Right hindlimb (tissue), 1 donor: ENCODE results near the gene SLC7A5.
A peak's percentile ranks its signal among the peaks of the same experiment; 100 is the strongest.
"Not testable (repeated sequence)": the region's sequence is repeated elsewhere in the genome, so short reads cannot be mapped to it uniquely, and the experiment has no call there.

Source experiments
- DNase-seq: peaks from one replicate; pipeline ENCODE4 v3.0.0-alpha.2; 2018

The SLC7A5 gene

DNA sequence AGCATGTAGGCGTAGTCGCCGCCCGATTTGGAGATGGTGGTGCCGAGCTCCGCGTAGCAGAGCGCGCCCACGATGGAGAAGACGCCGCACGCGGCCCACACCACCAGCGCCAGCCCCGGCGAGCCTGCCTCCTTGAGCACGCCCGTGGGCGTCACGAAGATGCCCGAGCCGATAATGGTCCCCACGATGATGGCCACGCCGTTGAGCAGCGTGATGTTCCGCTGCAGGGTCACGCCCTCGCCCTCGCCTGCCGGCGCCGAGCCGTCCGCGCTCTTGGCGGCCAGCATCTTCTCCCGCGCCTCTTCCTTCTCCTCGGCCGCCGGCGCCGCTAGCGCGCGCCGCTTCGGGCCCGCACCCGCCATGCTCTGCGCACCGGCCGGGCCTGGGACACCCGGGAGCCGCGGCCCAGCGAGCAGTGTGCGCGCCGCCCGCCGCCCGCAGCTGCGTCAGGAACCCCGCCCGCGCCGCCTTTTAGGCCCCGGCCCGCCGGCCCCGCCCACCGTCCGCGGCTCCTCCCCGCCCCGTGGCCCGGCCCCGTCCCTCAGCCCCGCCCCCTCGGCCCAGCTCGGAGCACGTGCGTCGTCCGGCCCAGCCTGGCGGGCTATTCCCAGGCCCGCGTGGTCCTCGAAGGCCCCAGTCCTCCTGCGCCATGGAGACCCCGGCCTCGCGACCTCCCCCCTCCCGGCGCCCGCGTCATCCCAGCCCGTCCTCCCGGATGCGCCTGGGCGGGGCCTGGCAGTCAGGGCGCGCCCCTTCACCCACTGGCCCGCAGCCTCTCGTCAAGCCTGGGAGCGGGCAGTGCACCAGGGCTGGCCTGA lies at the start of gene SLC7A5:
Gene SLC7A5, minus strand, starts transcription at position 447 of the 818 bp plus-strand sequence. Its CDS starts 85 bp downstream, at position 362.
- peak; percentile 84 for DNase-seq

DNA sequence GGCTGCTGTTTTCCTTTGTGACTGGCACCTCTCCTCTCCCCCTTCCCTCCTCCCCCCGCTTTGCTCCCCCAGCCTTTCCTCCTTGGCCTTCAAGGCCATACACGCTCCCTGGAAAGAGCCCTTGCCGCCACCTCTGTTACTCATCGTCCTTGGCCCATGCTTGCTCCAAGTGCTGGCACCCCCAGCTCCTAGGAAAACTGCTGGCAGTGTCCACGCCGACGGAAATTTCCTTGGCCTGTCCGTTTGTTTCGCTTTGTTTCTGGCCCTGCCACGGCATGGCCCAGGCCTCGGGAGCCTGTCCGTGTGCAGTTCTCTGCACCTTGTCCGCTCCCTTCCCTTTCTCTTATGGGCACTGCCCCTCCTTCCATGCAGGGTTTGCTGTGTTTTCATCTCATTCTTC lies 49.0 kb upstream of the SLC7A5 start:
- DNase-seq, result peak; percentile 66

DNA sequence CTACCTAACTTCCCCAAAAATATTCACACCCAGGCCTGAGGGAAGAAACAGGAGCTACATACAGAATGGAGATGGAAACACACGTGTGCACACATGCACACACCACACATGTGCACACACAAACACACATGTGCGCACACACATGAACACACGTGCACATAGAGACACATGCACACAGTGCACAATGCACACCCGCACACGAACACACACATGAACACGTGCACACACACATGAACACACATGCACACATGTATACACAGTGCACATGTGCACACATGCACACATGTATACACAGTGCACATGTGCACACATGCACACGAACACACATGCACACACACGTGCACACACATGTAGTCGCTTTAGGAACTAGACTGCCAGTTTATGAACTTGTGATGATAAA lies 48.2 kb upstream of the SLC7A5 start:
- no peak for DNase-seq

DNA sequence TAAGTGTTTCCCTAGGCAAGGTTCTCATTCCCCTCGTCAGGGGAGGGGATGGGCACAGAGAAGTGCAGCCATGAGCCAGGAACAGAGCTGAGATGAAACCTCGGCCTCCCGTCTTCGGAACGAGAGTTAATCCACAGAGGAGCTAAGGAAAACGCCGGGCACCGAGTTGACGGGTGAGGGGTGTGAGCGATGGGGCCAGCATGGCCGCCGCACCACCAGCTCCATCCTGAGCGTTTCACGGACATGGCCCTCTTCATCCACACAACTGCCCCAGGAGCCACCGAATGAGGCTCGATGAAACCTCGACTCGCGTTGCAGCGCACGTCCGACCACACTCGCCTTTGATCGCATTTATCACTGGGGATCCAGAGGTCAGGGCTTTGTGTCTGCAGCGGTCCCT lies 45.5 kb upstream of the SLC7A5 start:
- DNase-seq, result no peak

DNA sequence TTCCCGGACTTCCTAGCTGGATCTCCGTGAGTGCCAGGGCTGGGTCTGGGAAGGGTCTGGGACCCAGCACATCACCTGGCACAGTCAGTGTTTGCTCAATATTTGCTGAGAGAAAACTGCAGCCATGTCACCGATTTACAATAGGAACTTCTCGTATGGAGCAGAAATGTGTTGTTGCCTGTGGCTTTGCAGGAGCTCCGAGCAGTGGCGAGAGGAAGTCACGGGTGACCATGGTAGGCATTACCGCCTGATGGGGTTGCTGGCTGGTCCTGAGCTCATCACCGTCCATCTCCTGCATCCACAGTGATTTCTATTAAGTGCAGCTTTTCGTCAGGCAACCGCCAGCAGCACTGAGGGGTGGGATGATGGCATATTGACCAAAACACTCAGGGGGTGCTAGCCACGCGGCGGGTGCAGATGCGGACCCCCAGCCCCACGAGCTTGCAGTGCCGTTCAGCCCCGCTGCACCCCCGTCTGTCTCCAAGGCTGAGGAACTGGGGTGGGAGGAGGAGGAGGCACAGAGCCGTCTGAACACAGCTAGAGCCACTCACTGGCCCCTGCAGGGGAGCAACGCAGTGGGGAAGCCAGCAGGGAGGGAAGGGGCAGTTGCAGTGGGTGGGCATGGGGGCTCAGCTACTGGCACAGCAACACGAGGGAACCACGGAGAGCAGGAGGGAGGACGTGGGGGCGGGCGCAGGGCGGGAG lies 44.9 kb upstream of the SLC7A5 start:
- DNase-seq, result not testable (repeated sequence)

DNA sequence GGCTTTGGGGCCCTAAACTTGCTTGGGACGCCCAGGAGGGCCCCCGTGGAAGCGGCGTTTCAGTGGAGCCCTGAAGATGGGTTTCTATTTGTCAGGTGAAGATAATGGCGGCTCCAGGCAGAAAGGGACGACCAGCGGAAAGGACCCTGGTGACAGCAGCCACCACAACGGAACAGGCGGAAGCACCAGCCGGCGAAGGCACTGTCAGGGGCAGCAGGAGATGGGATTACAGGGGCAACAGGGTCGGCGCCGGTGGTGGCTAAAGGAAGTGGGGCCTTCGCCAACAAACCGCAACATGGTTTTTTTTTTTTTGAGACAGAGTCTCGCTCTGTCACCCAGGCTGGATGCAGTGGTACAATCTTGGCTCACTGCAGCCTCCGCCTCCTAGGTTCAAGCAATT lies 43.4 kb upstream of the SLC7A5 start:
- DNase-seq, result not testable (repeated sequence)

DNA sequence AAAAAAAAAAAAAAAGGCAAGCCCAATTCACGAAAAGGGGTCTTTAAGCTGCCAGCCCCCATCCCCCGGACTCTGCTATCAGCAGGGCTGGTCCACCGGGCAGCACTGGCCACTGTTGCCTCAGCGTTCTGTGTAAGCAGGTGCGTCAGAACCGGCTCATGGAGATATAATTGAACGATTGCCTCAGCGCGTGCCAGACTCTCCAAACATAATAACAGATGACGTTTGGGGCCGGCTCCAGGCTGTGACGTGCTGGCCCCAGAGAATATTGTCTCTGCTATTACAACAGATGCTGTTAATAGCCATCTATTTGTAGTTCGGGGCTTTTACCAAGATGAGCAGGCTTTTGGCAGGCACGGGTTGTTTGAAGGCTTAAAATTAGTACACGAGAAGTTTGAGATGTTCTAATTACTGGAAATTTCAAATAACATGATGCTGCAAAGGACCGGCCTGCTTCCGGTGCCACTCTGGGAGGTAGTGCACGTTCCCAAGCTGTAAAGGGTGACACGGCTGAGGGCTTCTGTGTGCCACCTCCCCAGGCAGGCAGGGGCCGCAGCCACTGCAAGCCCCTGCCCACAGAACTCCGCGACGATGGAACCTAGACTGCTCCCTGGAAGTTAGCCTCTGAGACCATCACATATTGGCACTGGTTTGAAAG lies 41.9 kb upstream of the SLC7A5 start:
- DNase-seq, result peak; percentile 84

DNA sequence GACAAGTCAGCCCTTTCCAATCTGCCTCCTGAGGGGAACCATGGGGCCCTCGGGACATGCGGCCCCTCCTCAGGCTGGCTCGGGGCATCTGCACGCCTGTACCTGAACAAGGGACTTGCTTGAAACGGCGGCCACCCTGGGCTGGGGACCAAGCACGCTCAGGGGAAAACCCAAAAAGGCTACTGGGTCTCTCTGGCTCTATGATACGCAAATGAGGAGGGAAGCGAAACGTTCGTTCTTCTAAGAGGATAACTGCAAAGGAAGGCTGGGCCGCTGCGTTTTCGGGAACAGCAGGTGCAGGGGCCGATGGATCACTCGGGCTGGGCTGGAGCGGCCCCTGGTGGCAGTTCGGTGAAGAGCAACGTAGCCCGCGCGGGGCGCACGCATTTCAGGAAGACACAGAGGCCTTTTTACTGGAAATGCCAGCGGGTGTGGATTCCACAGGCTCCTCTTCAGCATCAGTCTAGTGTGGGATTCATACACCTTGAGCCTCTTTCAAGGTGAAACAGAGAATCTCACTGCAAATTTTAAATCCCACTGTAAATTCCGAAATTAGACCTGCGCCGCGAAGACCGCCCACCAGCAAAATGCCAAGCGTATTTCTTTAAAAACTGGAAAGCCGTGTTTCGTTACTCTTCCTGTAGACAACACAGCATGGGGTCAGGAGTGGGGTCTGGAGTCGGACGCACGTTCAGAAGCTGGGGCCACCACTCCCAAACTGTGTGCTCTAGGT lies 40.1 kb upstream of the SLC7A5 start:
- peak; percentile 79 for DNase-seq

DNA sequence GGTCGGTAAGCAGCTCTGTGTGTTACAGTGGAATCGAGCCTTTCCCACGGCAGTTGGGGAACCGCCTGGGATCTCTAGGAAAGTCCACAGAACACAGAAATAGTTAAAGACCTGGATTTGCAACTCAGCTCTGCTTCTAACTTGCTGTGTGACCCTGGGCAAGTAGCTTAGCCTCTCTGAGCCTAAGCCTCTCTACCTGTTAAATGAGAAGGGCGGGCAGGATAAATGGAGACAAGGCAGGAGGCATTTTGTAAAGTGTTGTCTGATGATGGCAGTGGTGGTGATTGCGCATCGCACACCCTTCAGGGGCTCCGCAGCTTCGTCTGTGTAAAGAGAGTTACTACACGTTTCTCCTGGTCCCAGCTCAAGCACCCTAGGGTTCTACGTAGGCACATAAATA lies 38.8 kb upstream of the SLC7A5 start:
- not testable (repeated sequence) for DNase-seq

DNA sequence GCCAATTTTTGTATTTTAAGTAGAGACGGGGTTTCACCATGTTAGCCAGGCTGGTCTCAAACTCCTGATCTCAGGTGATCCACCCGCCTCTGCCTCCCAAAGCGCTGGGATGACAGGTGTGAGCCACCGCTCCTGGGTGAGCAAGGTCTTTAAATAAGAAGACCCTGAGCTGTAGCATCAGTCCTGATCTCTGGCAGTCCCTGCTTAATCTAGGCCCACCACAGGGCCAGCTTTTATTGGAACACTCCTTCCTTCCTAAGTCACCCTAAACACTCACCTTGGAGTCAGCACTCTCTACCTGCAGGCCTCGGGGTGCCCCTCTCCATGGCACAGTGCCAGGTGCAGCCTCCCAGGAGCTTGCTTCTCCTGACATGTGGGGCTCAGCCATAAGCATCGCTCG lies 36.2 kb upstream of the SLC7A5 start:
- DNase-seq, result not testable (repeated sequence)

DNA sequence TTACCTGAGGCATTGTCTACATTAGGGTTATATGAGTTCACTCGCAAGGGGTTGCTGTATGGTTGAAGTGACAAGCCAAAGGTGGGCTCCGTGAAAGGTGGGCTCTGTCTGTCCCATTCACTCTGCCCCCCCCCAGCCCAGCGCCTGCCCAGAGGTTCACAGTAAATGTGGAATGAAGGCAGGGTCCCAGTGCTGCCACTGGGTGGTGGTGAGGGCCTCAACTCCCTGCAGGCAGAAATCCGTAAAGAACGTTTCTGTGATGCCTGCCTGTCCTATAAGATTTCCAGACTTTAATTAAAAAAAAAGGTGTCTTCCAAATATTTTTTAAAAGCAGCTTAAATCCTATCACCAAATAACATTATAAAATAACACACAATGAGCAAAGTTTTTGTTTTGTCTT lies 35.7 kb upstream of the SLC7A5 start:
- DNase-seq, result not testable (repeated sequence)

DNA sequence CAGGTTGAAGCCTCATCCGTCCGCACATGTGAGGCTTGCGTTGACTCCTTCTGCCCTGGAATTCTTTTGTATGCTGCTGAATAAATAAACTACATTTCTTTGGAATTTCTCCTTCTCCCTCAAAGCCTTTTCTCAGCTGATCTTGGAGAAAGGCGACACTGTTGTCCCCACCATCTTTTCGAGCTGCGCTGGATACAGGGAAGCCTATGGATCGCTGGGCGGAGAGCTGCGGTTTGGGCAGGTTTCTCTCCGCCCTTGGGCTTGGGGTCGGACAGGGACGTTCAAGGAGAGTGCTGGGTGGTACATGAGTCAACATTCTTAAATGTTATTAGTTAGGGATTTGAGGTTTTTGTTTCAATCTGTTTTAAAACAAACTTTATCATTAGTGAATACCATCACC lies 31.2 kb upstream of the SLC7A5 start:
- DNase-seq, result not testable (repeated sequence)

DNA sequence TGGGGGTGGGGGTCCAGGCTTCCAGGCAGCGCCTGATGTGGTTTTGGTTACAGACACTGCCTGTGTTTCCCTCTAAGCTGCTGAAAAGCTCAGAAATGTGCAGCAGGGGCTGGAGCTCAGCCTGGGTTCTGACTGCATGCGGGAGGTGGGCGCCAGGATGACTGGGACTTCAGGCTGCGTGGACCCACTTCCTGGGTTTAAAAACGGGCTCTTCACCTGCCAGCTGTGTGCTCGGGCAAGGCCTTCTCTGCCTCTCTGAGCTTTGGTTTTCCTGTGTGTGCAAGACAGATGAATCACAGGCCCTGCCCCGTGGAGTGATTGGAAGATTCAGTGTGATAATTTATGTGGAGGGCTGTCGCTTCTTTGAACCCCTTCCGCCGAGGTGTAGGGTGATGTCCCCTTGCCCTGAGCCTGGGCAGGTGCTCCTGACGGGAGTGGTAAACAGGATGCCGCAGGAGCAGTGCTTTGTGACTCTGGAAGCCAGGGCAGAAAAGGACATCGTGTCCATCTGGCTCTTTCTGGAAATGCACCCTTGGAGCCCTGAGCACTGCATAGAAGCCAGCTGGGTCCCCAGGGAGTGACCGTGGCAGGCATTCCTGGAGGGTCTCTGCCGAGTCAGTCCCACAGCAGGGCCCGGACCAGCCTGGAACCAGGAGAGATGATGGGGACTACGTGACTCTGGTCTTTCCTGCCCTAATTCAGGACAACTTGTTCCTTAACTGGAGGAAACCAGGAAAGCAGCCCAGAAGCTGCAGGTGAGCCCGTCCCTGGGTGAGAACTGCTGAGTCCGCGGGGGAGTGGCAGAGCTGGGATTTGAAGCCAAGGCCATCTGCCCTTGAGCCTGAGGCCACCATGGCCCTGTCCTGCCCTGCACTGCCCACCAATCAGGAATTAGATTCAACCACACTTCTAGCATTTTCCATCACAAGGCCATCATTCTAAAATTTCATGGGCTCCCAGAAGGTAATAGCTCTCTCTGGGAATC lies 28.5 kb upstream of the SLC7A5 start:
- DNase-seq, result no peak

DNA sequence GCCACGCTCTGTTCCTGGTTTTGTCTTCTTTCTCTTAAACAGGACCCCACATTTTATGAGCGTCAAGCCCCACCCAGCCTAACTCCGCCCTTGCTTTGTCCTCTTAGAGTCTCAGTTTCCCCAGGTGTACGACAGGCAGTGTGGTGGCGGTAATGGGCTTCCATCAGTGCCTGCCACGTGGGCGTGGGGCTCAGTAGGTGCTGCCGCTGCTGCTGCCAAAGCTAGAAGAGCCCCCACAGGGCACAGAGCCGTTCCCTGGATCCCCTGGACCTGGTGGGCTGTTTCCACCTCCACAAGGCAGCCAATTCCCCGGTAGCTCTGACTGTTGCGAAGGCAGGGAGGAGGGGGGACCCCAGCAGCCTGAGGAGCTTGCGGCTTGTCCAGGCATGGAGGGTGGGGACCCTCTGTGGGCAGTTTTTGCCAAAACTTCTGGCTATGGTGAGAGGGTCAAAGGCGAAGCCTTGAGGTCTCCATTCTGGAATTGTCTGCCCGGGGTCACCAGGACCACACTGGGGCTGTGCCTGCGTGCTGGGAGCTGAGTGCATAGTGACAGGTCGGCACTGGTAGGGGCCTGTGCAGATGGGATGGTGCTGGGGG lies 27.7 kb upstream of the SLC7A5 start:
- not testable (repeated sequence) for DNase-seq

DNA sequence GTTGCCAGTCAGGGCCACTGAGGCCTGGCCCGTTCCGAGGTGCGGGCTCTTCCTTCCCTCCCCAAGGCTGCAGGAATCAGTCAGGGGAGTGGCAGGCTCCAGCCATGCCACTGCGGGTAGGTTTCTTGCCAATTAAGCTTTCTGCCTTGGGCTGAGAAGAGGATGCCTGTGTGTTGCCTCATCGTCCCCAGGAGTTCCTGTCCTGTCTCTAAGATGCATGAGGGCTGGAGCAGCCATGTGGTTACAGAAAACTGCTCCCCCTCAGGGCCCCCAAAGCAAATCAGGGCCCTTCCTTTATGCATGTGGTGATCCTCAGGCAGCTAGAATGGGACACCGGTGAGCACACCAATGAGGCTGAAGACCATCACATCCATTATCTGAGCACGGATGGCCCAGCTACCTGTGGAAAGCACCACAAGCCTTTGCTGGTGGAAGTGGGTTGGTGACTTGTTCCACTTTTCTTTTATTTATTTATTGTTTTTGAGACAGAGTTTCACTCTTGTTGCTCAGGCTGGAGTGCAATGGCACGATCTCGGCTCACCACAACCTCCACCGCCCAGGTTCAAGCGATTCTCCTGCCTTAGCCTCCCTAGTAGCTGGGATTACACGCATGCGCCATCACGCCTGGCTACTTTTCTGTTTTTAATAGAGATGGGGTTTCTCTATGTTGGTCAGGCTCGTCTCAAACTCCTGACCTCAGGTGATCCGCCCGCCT lies 27.0 kb upstream of the SLC7A5 start:
- not testable (repeated sequence) for DNase-seq

DNA sequence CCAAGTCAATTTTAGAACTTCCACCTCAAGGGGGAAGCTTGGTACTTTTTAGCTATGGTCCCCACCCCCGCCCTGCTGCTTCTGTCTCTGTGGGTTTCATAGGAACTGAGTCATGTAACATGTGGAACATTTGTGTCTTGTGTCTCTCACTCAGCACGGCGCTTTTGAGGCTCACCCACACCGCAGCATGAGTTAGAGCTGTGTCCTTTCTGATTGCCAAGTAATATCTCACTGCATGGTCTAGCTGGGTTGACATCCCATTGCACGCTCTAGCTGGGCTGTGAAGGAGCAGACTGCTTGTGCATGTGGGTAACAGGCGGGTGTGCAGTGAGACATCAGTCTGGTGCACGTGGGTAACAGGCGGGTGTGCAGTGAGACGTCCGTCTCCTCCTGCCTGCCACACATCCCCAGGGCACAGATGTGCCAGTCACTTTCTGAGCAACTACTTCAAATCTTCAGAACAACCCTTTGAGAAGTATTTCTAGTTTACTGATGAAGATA lies 26.4 kb upstream of the SLC7A5 start:
- DNase-seq, result no peak

DNA sequence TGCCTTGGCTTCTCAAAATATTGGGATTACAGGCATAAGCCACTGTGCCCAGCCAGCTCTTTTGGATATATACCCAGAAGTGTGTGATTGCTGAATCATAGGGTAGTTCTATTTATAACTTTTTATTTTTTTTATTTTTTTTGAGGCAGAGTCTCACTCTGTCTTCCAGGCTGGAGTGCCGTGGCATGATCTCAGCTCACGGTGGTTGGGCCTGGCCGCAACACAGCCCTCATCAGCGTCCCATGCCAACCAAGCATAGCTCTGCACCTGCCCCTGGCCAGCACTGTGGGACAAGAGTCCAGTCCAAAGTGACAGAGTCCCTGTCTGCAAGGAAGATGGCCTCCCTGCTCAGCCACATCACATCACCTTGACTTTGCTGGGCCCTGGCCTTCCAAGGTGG lies 24.7 kb upstream of the SLC7A5 start:
- DNase-seq, result not testable (repeated sequence)

DNA sequence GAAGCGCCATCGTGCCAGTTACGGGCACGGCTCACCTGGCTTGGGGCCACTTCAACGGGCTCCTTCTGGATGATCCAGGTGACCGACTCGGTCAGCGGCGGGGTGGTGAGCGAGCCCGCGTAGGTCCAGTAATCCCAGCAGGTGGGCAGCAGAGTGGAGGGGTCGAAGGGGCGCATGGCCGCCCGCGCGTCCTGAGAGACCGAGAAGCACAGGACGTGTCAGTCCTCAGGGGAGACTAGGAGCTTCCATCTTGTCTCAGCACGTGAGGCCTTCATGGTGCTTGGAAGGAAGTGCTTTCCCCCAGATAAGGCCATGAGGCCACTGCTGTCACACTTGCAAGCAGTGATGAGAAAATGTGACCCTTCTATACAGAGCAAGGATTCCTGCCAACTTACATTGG lies 22.5 kb upstream of the SLC7A5 start:
- no peak for DNase-seq

DNA sequence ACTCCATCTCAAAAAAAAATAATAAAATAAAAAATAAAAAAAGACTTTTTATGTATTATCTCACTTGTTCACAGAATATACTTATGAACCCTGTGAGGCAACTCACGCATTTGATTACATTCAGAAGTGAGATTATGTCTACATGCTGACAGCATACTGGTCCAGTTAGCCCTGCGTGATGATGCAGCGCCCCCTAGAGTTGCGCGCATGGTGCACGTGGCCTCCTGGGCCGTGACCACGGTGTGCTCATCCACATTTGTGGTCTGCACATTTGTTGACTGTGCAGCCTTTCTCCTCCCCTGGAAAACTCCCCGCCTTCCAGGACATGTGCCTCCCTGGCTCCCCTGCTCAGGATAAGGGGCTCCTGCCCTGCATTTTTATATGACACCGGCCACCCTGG lies 20.5 kb upstream of the SLC7A5 start:
- DNase-seq, result not testable (repeated sequence)

DNA sequence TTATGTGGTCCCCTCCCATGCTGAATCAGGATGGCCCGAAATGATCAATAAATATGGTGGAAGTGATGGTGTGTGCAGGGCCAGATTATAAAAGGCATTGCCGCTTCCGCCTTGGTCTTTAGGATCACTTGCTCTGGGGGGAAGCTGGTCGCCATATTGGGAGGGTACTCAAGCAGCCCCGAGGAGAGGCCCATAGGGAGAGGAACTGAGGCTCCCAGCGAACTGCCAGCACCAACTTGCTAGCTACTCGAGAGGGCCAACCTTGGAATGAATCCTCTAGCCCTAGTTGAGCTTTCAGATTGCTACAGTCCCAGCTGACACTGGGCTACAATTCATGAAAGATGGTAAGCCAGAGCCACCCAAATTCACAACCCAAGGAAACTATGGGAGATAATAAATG lies 19.0 kb upstream of the SLC7A5 start:
- DNase-seq, result not testable (repeated sequence)
